ENCODE measurements around the gene ABCC3. TPM values are rescaled to one million over a fixed set of nuclear protein-coding genes. Genes with fewer than 3 reads are reported as not detected.

The ABCC3 gene
- total and polyA plus RNA-seq, 2 donors (not counting 3 experiments of a cell fraction or from before 2014, with no cell fraction given) = 1.1 to 2.6 TPM

DNA sequence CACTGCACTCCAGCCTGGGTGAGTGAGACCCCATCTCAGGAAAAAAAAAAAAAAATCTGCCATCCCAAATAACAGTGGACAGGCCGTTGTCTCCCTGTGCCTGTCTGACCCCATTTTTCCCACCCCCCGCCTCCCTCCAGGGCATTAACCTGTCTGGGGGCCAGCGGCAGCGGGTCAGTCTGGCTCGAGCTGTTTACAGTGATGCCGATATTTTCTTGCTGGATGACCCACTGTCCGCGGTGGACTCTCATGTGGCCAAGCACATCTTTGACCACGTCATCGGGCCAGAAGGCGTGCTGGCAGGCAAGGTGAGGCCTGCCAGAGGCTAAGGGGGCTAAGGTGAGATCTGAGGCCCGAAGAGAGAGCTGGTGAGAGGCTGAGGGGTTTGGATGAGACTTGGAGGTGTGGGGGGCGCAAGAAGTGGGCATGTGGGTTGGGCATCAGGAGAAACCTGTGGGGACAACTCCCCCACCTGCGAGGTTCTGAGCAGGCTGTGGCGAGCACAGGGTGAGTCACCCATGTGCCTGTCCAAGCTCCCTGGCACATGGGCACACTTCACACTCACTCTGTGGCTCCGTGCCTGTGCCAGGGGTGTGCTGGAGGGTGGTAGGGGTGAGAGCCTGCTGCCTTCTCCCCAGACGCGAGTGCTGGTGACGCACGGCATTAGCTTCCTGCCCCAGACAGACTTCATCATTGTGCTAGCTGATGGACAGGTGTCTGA is 38.3 kb downstream of the ABCC3 start:
- Histone ChIP-seq H3K27me3 (ENCODE audit: control insufficient read depth in 2 of 2, insufficient read depth in 2 of 2, low read length in 2 of 2) (no peaks in the 10 kb centered on the region), H3K4me3 (replicated peaks in 1 of 3; ENCODE audit: insufficient read depth in 1 of 3, low read depth in 1 of 3, low read length in 3 of 3) (no peak overlapping the region), H2AFZ (ENCODE audit: low read depth, low read length) (no peak overlapping the region), H3K4me1 (ENCODE audit: control insufficient read depth, extremely low read depth, insufficient read depth, low read length) (peaks cover 8% of the 10 kb centered on the region), H3K79me2 (ENCODE audit: control insufficient read depth, insufficient read depth, low read length) (no peaks in the 10 kb centered on the region), H3K9me3 (replicated peaks; ENCODE audit: control insufficient read depth, insufficient read depth, low read length) (no peaks in the 10 kb centered on the region), H3K9me1 (replicated peaks; ENCODE audit: control insufficient read depth, extremely low read depth, insufficient read depth, low read length) (no peaks in the 10 kb centered on the region), H3K36me3 (ENCODE audit: control insufficient read depth in 2 of 2, extremely low read depth in 1 of 2, insufficient read depth in 2 of 2, low read length in 2 of 2) (no peaks in the 10 kb centered on the region), H4K20me1 (replicated peaks; ENCODE audit: control insufficient read depth, extremely low read depth, insufficient read depth, low read length) (no peaks in the 10 kb centered on the region), H3K27ac (ENCODE audit: insufficient read depth, low read depth, low read length) (no peak overlapping the region), H3K9ac (replicated peaks; ENCODE audit: extremely low read depth, insufficient read depth, low read length) (no peak overlapping the region), H3K4me2 (ENCODE audit: insufficient read depth, low read length) (no peak overlapping the region)
- TF ChIP-seq, protein P1, sequence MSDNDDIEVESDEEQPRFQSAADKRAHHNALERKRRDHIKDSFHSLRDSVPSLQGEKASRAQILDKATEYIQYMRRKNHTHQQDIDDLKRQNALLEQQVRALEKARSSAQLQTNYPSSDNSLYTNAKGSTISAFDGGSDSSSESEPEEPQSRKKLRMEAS (IDR thresholded peaks at IDR 0.05; ENCODE audit: insufficient read depth, insufficient read length) = no peak
- TF ChIP-seq CTCF (IDR thresholded peaks at IDR 0.05; ENCODE audit: extremely low read depth in 1 of 2, insufficient read depth in 1 of 2, low read depth in 1 of 2, low read length in 2 of 2) (no peak), GATA2 (IDR thresholded peaks at IDR 0.05; ENCODE audit: insufficient read depth, insufficient read length, low read depth, low read length) (no peak), FOS (IDR thresholded peaks at IDR 0.05; ENCODE audit: borderline replicate concordance, insufficient read depth, low read length) (no peak), POLR2AphosphoS5 (IDR thresholded peaks at IDR 0.05; ENCODE audit: insufficient read depth, low read depth, low read length) (no peak), POLR2A (IDR thresholded peaks at IDR 0.05; ENCODE audit: low read depth, low read length) (no peak), MYC (IDR thresholded peaks at IDR 0.05; ENCODE audit: low read depth, low read length) (no peak)
- FAIRE-seq (no peak), DNase-seq (ENCODE audit: low read depth, low spot score) (no peak)
- dilution Hi-C loops (cut with MboI; ENCODE audit: extremely low pct_ligation_motif_present, low sequenced_read_pairs) = no loop called here
- POLR2A ChIA-PET = no interaction called here
- no TSS peak for BruUV-seq (replicated peaks)
- intact Hi-C loops (cut with micrococcal nuclease) = no loop called here
- CTCF ChIA-PET = interaction anchor here (1.2 to 2.7 kb wide), 3 partner anchors 32 to 47 kb away, joined by 3 to 9 read pairs (median 4); no protein-coding TSS in a partner anchor

All from endothelial cell of umbilical vein (primary cell).